Activated gamma-delta T cell treated with anti-CD3 and anti-CD28 coated beads, Interleukin-2, amount 50 U/mL, for 16 hours (primary cell): ENCODE measurements around the gene KCNK15.

Experiments used
- DNase-seq: peaks from one replicate; pipeline ENCODE4 v3.0.0-alpha.2; 2020; ENCODE audit warnings: low read depth

KCNK15 gene

GRCh38 chr20:44715499-44716308 is 30.0 kb upstream of the KCNK15 start:
- no peak for DNase-seq

GRCh38 chr20:44716309-44717106 is 29.2 kb upstream of the KCNK15 start:
- DNase-seq = no peak

GRCh38 chr20:44717986-44718385 is 27.7 kb upstream of the KCNK15 start:
- no peak for DNase-seq

GRCh38 chr20:44719841-44720240 is 25.8 kb upstream of the KCNK15 start:
- DNase-seq = no peak

- DNase-seq = no peak
These were observed 25.1 kb upstream of the KCNK15 start for GRCh38 chr20:44720621-44720996.

GRCh38 chr20:44720997-44721784 is 24.5 kb upstream of the KCNK15 start:
- no peak for DNase-seq

GRCh38 chr20:44721785-44722054 is 23.9 kb upstream of the KCNK15 start:
- no peak for DNase-seq

- no peak for DNase-seq
These were observed 22.7 kb upstream of the KCNK15 start for GRCh38 chr20:44722990-44723389.

GRCh38 chr20:44723391-44723790 is 22.3 kb upstream of the KCNK15 start:
- no peak for DNase-seq

- no peak for DNase-seq
These were observed 21.8 kb upstream of the KCNK15 start for GRCh38 chr20:44723798-44724362.

GRCh38 chr20:44724423-44725091 is 21.1 kb upstream of the KCNK15 start:
- DNase-seq = no peak

- DNase-seq = no peak
These were observed 19.8 kb upstream of the KCNK15 start for GRCh38 chr20:44725837-44726236.

- no peak for DNase-seq
These were observed 18.6 kb upstream of the KCNK15 start for GRCh38 chr20:44727039-44727438.

- DNase-seq = no peak
These were observed 18.0 kb upstream of the KCNK15 start for GRCh38 chr20:44727651-44728050.

- DNase-seq = no peak
These were observed 16.7 kb upstream of the KCNK15 start for GRCh38 chr20:44728801-44729443.

GRCh38 chr20:44730441-44730840 is 15.2 kb upstream of the KCNK15 start:
- no peak for DNase-seq

- no peak for DNase-seq
These were observed 14.0 kb upstream of the KCNK15 start for GRCh38 chr20:44731657-44732056.

GRCh38 chr20:44732327-44732726 is 13.3 kb upstream of the KCNK15 start:
- DNase-seq = no peak

- DNase-seq = peak; percentile 23
These were observed 12.2 kb upstream of the KCNK15 start for GRCh38 chr20:44733341-44734069.

GRCh38 chr20:44734938-44735337 is 10.7 kb upstream of the KCNK15 start:
- no peak for DNase-seq

GRCh38 chr20:44735816-44736169 is 9.9 kb upstream of the KCNK15 start:
- no peak for DNase-seq
